NCI-H2081 treated with DMSO at 0.1 percent for 48 hours (cell line): ENCODE data around the gene MORN1.

ENCODE experiments used
- DNase-seq: peaks from one replicate; lab custom pipeline; 2025; lab: John Stamatoyannopoulos, UW

MORN1 gene

GRCh38 chr1:2289607-2290006 is 101.7 kb downstream of the MORN1 start:
- DNase-seq: no peak

- no peak for DNase-seq
These were observed 102.4 kb downstream of the MORN1 start for GRCh38 chr1:2288816-2289536.

GRCh38 chr1:2288311-2288710 is 103.0 kb downstream of the MORN1 start:
- DNase-seq: no peak

GRCh38 chr1:2287649-2288048 is 103.7 kb downstream of the MORN1 start:
- DNase-seq: no peak

GRCh38 chr1:2286923-2287322 is 104.4 kb downstream of the MORN1 start:
- DNase-seq: no peak

GRCh38 chr1:2284932-2285331 is 106.4 kb downstream of the MORN1 start:
- DNase-seq: no peak

GRCh38 chr1:2283991-2284895 is 107.1 kb downstream of the MORN1 start:
- no peak for DNase-seq

GRCh38 chr1:2283371-2283990 is 107.9 kb downstream of the MORN1 start:
- DNase-seq: no peak

- no peak for DNase-seq
These were observed 108.6 kb downstream of the MORN1 start for GRCh38 chr1:2282556-2283270.

GRCh38 chr1:2279817-2280216 is 111.5 kb downstream of the MORN1 start:
- no peak for DNase-seq

- DNase-seq: no peak
These were observed 112.1 kb downstream of the MORN1 start for GRCh38 chr1:2279210-2279639.

GRCh38 chr1:2278591-2279209 is 112.7 kb downstream of the MORN1 start:
- no peak for DNase-seq

GRCh38 chr1:2277741-2278488 is 113.4 kb downstream of the MORN1 start:
- no peak for DNase-seq

GRCh38 chr1:2276803-2277580 is 114.4 kb downstream of the MORN1 start:
- no peak for DNase-seq

GRCh38 chr1:2275796-2276536 is 115.4 kb downstream of the MORN1 start:
- no peak for DNase-seq

- no peak for DNase-seq
These were observed 116.4 kb downstream of the MORN1 start for GRCh38 chr1:2274929-2275475.

GRCh38 chr1:2274231-2274928 is 117.0 kb downstream of the MORN1 start:
- no peak for DNase-seq

GRCh38 chr1:2273401-2274090 is 117.8 kb downstream of the MORN1 start:
- no peak for DNase-seq
